Measurements from ENCODE around the gene CLECL1. TPM values are rescaled to one million over a fixed set of nuclear protein-coding genes. Genes with fewer than 3 reads are reported as not detected.
"Not testable (repeated sequence)": the region's sequence is repeated elsewhere in the genome, so short reads cannot be mapped to it uniquely, and the experiment has no call there.

Gene CLECL1
- polyA plus RNA-seq, 1 of the 3 experiments (the other 2 are of a cell fraction) = not detected

DNA sequence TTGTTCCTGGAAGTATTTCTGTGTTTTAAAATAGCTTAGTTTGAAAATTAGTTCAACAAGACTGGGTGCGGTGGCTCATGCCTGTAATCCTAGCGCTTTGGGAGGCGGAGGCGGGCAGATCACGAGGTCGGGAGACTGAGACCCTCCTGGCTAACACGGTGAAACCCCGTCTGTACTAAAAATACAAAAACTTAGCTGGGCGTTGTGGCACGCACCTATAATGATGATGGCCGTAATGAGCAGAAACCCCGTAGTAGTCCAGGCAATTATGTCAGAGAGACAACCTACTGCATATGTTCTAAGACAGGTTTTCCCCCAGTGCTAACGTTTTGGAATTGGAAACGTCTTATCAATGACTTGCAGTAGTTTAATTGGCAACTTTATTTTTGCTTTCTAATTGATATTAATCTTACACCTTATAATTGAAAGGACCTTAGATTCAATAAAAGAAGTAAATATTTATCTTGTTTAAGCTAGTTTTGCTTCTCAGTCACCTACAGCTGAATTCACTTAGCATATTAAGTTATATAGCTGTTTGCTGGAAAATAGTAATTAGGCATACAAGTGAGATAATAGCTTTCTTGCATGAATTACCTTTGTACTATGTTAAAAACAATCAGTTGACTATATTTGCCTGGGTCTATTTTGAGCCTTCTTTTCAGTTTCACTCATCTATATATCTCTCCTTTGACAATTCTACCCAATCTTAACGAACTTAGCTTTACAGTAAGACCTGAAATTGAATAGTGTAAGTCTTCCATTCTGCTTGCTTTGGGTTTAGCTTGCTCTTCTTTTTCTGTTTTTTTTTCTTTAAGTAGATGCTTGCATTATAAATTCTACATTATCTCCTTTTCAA lies 15.6 kb downstream of the CLECL1 start:
- 36% methylated on average over 15 of the region's 15 CpGs for WGBS (ENCODE audit: low lambda C conversion rate)
- Histone ChIP-seq H3K27ac (ENCODE audit: low read depth in 2 of 2, low read length in 1 of 2) (no peak overlapping the region), H3K27me3 (ENCODE audit: insufficient read depth) (peaks cover 35% of the 10 kb centered on the region; the same call in 1 of the 2 replicates), H3K9ac (no peak overlapping the region), H3K4me2 (no peak overlapping the region), H2AFZ (ENCODE audit: low read depth) (no peak overlapping the region), H3K4me1 (ENCODE audit: control insufficient read depth in 1 of 2, insufficient read depth in 2 of 2, low read depth in 1 of 2, low read length in 1 of 2) (no peaks in the 10 kb centered on the region), H3K36me3 (replicated peaks in 1 of 2; ENCODE audit: control insufficient read depth in 1 of 2, insufficient read depth in 2 of 2, low read length in 1 of 2) (no peaks in the 10 kb centered on the region), H3F3A (replicated peaks; ENCODE audit: insufficient read depth) (no peaks in the 10 kb centered on the region), H3K79me2 (ENCODE audit: insufficient read depth) (no peaks in the 10 kb centered on the region), H3K9me2 (no peaks in the 10 kb centered on the region), H3K9me3 (no peaks in the 10 kb centered on the region), H4K20me1 (ENCODE audit: insufficient read depth) (no peaks in the 10 kb centered on the region), H3K4me3 (ENCODE audit: low read depth in 2 of 2, low read length in 1 of 2) (no peak overlapping the region)
- DNase-seq = no peak
- ChIA-PET CTCF (interaction anchor here (1.1 to 2.3 kb wide), 5 partner anchors 9 to 386 kb away, joined by 3 to 9 read pairs (median 5); no protein-coding TSS in a partner anchor), POLR2A (no interaction called here)
- TF ChIP-seq, protein P1, sequence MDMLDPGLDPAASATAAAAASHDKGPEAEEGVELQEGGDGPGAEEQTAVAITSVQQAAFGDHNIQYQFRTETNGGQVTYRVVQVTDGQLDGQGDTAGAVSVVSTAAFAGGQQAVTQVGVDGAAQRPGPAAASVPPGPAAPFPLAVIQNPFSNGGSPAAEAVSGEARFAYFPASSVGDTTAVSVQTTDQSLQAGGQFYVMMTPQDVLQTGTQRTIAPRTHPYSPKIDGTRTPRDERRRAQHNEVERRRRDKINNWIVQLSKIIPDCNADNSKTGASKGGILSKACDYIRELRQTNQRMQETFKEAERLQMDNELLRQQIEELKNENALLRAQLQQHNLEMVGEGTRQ (IDR thresholded peaks at IDR 0.05; ENCODE audit: borderline replicate concordance, low read depth, low read length) = no peak
- TF ChIP-seq CHD2 (IDR thresholded peaks at IDR 0.05; ENCODE audit: low read length, partially characterized antibody) (no peak), ELF1 (IDR thresholded peaks at IDR 0.05) (no peak), RCOR1 (IDR thresholded peaks at IDR 0.05; ENCODE audit: low read length) (no peak), MXI1 (IDR thresholded peaks at IDR 0.05; ENCODE audit: low read depth, low read length) (no peak), GABPA (IDR thresholded peaks at IDR 0.05; ENCODE audit: low read depth) (no peak), SMC3 (IDR thresholded peaks at IDR 0.05; ENCODE audit: low read depth, low read length) (no peak), EP300 (IDR thresholded peaks at IDR 0.05; ENCODE audit: borderline replicate concordance in 1 of 2, low read depth in 1 of 2, low read length in 1 of 2) (no peak), FOXJ3 (CRISPR knock-in tag; IDR thresholded peaks at IDR 0.05) (no peak), RFX5 (IDR thresholded peaks at IDR 0.05; ENCODE audit: low read length) (no peak), RAD21 (IDR thresholded peaks at IDR 0.05; ENCODE audit: low read length) (no peak), YY1 (IDR thresholded peaks at IDR 0.05; ENCODE audit: low read depth) (no peak)
- TF ChIP-seq, protein P2, sequence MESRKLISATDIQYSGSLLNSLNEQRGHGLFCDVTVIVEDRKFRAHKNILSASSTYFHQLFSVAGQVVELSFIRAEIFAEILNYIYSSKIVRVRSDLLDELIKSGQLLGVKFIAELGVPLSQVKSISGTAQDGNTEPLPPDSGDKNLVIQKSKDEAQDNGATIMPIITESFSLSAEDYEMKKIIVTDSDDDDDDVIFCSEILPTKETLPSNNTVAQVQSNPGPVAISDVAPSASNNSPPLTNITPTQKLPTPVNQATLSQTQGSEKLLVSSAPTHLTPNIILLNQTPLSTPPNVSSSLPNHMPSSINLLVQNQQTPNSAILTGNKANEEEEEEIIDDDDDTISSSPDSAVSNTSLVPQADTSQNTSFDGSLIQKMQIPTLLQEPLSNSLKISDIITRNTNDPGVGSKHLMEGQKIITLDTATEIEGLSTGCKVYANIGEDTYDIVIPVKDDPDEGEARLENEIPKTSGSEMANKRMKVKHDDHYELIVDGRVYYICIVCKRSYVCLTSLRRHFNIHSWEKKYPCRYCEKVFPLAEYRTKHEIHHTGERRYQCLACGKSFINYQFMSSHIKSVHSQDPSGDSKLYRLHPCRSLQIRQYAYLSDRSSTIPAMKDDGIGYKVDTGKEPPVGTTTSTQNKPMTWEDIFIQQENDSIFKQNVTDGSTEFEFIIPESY (IDR thresholded peaks at IDR 0.05; ENCODE audit: borderline replicate concordance, low read depth) = no peak
- TF ChIP-seq, protein P3, sequence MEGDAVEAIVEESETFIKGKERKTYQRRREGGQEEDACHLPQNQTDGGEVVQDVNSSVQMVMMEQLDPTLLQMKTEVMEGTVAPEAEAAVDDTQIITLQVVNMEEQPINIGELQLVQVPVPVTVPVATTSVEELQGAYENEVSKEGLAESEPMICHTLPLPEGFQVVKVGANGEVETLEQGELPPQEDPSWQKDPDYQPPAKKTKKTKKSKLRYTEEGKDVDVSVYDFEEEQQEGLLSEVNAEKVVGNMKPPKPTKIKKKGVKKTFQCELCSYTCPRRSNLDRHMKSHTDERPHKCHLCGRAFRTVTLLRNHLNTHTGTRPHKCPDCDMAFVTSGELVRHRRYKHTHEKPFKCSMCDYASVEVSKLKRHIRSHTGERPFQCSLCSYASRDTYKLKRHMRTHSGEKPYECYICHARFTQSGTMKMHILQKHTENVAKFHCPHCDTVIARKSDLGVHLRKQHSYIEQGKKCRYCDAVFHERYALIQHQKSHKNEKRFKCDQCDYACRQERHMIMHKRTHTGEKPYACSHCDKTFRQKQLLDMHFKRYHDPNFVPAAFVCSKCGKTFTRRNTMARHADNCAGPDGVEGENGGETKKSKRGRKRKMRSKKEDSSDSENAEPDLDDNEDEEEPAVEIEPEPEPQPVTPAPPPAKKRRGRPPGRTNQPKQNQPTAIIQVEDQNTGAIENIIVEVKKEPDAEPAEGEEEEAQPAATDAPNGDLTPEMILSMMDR (IDR thresholded peaks at IDR 0.05) = no peak
- TF ChIP-seq, protein P4, sequence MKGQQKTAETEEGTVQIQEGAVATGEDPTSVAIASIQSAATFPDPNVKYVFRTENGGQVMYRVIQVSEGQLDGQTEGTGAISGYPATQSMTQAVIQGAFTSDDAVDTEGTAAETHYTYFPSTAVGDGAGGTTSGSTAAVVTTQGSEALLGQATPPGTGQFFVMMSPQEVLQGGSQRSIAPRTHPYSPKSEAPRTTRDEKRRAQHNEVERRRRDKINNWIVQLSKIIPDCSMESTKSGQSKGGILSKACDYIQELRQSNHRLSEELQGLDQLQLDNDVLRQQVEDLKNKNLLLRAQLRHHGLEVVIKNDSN (IDR thresholded peaks at IDR 0.05; ENCODE audit: borderline replicate concordance, low read depth) = no peak
- TF ChIP-seq, protein P5, sequence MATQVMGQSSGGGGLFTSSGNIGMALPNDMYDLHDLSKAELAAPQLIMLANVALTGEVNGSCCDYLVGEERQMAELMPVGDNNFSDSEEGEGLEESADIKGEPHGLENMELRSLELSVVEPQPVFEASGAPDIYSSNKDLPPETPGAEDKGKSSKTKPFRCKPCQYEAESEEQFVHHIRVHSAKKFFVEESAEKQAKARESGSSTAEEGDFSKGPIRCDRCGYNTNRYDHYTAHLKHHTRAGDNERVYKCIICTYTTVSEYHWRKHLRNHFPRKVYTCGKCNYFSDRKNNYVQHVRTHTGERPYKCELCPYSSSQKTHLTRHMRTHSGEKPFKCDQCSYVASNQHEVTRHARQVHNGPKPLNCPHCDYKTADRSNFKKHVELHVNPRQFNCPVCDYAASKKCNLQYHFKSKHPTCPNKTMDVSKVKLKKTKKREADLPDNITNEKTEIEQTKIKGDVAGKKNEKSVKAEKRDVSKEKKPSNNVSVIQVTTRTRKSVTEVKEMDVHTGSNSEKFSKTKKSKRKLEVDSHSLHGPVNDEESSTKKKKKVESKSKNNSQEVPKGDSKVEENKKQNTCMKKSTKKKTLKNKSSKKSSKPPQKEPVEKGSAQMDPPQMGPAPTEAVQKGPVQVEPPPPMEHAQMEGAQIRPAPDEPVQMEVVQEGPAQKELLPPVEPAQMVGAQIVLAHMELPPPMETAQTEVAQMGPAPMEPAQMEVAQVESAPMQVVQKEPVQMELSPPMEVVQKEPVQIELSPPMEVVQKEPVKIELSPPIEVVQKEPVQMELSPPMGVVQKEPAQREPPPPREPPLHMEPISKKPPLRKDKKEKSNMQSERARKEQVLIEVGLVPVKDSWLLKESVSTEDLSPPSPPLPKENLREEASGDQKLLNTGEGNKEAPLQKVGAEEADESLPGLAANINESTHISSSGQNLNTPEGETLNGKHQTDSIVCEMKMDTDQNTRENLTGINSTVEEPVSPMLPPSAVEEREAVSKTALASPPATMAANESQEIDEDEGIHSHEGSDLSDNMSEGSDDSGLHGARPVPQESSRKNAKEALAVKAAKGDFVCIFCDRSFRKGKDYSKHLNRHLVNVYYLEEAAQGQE (IDR thresholded peaks at IDR 0.05; ENCODE audit: low read depth, low read length) = no peak

DNA sequence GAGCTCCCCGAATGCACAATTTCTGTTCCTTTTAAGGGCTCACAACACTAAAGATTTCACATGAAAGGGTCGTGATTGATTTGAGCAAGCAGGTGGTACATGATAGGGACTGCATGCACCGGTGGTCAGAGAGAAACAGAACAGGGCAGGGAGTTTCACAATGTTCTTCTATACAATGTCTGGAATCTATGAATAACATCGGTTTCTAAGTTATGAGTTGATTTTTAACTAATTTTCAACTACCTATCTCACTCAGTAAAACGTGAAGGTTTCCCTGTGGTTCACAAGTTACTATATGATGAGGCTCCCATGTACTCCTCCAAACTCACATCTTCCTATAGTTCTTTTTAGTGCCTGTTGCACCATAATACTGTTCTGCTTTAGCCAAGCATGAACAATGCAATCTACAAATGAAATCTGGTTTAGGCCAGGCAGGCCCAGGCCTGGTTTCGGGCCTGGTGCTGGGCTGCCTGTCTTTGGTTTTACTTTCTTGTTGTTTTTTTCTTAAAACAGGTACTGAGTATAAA lies 19.8 kb downstream of the CLECL1 start:
- H3K9ac ChIP-seq; H3K36me3 ChIP-seq (replicated peaks in 1 of 2; ENCODE audit: control insufficient read depth in 1 of 2, insufficient read depth in 2 of 2, low read length in 1 of 2); H3F3A ChIP-seq (replicated peaks; ENCODE audit: insufficient read depth); H3K4me3 ChIP-seq (ENCODE audit: low read depth in 2 of 2, low read length in 1 of 2); H3K9me3 ChIP-seq; POLR2A ChIA-PET; CTCF ChIA-PET; H4K20me1 ChIP-seq (ENCODE audit: insufficient read depth); H3K27ac ChIP-seq (ENCODE audit: low read depth in 2 of 2, low read length in 1 of 2); H3K4me1 ChIP-seq (ENCODE audit: control insufficient read depth in 1 of 2, insufficient read depth in 2 of 2, low read depth in 1 of 2, low read length in 1 of 2); H2AFZ ChIP-seq (ENCODE audit: low read depth); H3K9me2 ChIP-seq; DNase-seq; H3K79me2 ChIP-seq (ENCODE audit: insufficient read depth); H3K4me2 ChIP-seq: not testable (repeated sequence)
- 26% methylated on average over 6 of the region's 6 CpGs for WGBS (ENCODE audit: low lambda C conversion rate)
- peaks cover 28% of the 10 kb centered on the region; the same call in 1 of the 2 replicates for H3K27me3 ChIP-seq (ENCODE audit: insufficient read depth)

All from SK-N-SH (cell line).